Measurements from ENCODE around the gene LAMC1.

DNA sequence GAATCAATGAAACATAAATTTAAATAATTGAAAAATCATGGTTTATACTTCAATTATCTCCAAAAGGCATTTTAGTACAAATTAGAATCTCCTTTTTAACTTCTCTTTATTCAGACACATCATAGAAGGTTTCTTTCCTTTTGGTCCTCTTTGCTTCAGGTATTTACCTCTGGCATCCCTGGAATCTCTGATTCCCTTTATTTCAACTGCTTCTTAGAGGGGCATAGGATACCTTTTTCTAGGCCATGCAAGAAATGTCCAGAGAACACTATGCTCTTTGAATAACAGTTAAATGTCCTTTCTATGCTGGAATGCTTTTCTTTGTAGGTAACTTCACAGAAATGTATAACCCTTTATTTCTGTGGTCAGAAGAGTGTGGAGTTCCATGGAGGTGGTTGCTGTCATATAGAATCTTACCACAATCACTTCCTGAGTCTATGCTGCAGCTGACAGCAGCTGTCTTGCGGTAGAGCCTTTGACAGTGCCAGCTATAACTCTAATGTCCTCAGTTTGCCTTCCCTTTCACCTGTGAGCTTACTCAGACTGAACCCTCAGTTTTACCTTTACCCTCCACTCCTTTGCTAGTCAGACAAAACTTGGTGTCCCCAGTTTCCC is 171.4 kb downstream of the LAMC1 start:
- no peak for TF ChIP-seq PBX3 (CRISPR knock-in tag; IDR thresholded peaks at IDR 0.05)
- TF ChIP-seq, protein P1, sequence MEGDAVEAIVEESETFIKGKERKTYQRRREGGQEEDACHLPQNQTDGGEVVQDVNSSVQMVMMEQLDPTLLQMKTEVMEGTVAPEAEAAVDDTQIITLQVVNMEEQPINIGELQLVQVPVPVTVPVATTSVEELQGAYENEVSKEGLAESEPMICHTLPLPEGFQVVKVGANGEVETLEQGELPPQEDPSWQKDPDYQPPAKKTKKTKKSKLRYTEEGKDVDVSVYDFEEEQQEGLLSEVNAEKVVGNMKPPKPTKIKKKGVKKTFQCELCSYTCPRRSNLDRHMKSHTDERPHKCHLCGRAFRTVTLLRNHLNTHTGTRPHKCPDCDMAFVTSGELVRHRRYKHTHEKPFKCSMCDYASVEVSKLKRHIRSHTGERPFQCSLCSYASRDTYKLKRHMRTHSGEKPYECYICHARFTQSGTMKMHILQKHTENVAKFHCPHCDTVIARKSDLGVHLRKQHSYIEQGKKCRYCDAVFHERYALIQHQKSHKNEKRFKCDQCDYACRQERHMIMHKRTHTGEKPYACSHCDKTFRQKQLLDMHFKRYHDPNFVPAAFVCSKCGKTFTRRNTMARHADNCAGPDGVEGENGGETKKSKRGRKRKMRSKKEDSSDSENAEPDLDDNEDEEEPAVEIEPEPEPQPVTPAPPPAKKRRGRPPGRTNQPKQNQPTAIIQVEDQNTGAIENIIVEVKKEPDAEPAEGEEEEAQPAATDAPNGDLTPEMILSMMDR (tag by site-specific recombination; IDR thresholded peaks at IDR 0.05): no peak
- no peak for TF ChIP-seq ZNF776 (tag by site-specific recombination; IDR thresholded peaks at IDR 0.05; ENCODE audit: borderline replicate concordance)
- TF ChIP-seq ZNF670 (tag by site-specific recombination; IDR thresholded peaks at IDR 0.05; ENCODE audit: low read depth): no peak
- no peak for TF ChIP-seq ZNF501 (tag by site-specific recombination; IDR thresholded peaks at IDR 0.05)
- no peak for TF ChIP-seq ZNF121 (tag by site-specific recombination; IDR thresholded peaks at IDR 0.05)
- no peak for TF ChIP-seq ZNF157 (tag by site-specific recombination; IDR thresholded peaks at IDR 0.05)
- no peak for TF ChIP-seq KLF9 (tag by site-specific recombination; IDR thresholded peaks at IDR 0.05; ENCODE audit: low read depth)
- no peak for TF ChIP-seq REST (tag by site-specific recombination; IDR thresholded peaks at IDR 0.05)
- TF ChIP-seq ZNF2 (tag by site-specific recombination; IDR thresholded peaks at IDR 0.05): no peak
- no peak for TF ChIP-seq ZNF18 (tag by site-specific recombination; IDR thresholded peaks at IDR 0.05)

All from HEK293 (cell line).